ENCODE data around the gene E2F1.

DNA sequence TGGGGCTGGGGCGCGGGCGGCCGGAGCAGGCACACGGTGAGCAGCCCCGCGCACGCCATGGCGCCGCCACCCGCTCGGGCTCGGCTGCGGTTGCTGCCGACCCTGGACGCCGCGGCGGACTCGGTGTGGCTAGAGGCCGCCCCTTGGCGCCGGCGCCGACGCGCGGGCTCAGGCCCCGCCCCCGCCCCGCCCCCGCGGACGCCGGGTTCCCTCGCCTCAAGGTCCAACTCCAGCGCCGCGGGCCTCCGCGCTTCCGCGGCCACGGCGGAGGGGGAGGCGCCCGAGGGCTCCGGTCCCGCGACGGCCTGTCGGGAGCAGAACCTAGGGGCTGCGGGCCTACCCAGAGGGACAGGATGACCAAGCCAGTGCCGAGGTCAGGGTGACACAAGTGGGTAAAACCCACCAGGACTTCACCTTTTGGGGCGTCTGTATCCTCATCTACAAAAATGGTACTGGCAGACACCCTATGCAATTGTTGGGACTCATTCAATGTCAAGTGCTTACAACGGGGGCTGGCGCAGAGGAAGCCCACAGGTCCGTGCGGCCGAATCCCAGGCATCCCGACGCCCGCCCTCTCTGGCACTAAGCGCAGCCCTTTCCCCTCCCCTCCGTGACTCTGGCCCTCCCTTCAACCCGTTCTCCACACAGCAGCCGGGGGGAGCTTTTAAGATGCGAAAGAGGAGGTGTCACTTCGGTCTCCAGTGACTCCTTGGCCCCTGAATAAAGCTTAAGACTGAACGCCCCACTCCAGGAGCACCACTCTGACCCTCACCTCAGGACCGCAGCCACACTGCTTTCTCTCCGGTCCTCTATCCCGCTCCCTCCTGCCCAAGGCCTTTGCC is 11.7 kb downstream of the E2F1 start, which contains the start of gene NECAB3:
- TF ChIP-seq, protein P1, sequence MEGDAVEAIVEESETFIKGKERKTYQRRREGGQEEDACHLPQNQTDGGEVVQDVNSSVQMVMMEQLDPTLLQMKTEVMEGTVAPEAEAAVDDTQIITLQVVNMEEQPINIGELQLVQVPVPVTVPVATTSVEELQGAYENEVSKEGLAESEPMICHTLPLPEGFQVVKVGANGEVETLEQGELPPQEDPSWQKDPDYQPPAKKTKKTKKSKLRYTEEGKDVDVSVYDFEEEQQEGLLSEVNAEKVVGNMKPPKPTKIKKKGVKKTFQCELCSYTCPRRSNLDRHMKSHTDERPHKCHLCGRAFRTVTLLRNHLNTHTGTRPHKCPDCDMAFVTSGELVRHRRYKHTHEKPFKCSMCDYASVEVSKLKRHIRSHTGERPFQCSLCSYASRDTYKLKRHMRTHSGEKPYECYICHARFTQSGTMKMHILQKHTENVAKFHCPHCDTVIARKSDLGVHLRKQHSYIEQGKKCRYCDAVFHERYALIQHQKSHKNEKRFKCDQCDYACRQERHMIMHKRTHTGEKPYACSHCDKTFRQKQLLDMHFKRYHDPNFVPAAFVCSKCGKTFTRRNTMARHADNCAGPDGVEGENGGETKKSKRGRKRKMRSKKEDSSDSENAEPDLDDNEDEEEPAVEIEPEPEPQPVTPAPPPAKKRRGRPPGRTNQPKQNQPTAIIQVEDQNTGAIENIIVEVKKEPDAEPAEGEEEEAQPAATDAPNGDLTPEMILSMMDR (IDR thresholded peaks at IDR 0.05; ENCODE audit: low read depth, low read length): no peak
- TF ChIP-seq POLR2A (IDR thresholded peaks at IDR 0.05; ENCODE audit: extremely low read depth, insufficient read length) (peak; percentile 79), MYC (IDR thresholded peaks at IDR 0.05; ENCODE audit: low read depth, low read length) (peak; percentile 42)

All from NB4 (cell line).